BJ (cell line): ENCODE data around the gene TOM1L2. TPM values are rescaled to one million over a fixed set of nuclear protein-coding genes. Genes with fewer than 3 reads are reported as not detected.

ENCODE experiments used
- CTCF ChIA-PET: fragments of 350-600 bp; formaldehyde crosslinking; extraction: SDS; loops from one replicate; lab custom pipeline; 2021; ENCODE audit warnings: antibody characterized with exemption, inconsistent platforms; lab: Yijun Ruan, JAX
- POLR2A ChIA-PET: fragments of 300-600 bp; sonication (Branson Sonifier 250); formaldehyde crosslinking; extraction: SDS; loops from one replicate; lab custom pipeline; 2021; ENCODE audit warnings: antibody characterized with exemption; lab: Charles Lee
- DNase-seq: peaks from one replicate; pipeline ENCODE4 v3.0.0-alpha.2; 2011; ENCODE audit warnings: low read depth
- H3K27me3 ChIP-seq: 2 replicates; pipeline ENCODE4 v1.6.0; 2011; ENCODE audit warnings: low read length; ENCODE audit not compliant: control insufficient read depth, insufficient read depth
- H3K36me3 ChIP-seq: 2 replicates; pipeline ENCODE4 v1.5.1; 2011; ENCODE audit warnings: low read length; ENCODE audit not compliant: control insufficient read depth, insufficient read depth
- H3K4me3 ChIP-seq: 2 replicates; pipeline ENCODE4 v1.5.1; 2011; ENCODE audit warnings: low read depth, mild to moderate bottlenecking, control low read depth, low read length
- CTCF ChIP-seq: IDR thresholded peaks from 2 replicates; pipeline ENCODE4 v1.5.1; 2011; ENCODE audit warnings: low read depth, mild to moderate bottlenecking, control low read depth, inconsistent platforms, low read length, moderate library complexity; ENCODE audit not compliant: insufficient read depth
- polyA plus RNA-seq: library from polyadenylated mRNA; depleted of rRNA; stranded (reverse); fragments of >200 nt; gene quantifications from 2 replicates; pipeline ENCODE4 v1.2.3, GENCODE V29; 2011

TOM1L2 gene
- polyA plus RNA-seq, 1 experiment = 39.6 TPM

GRCh38 chr17:18017958-18018357 lies 45.8 kb upstream of the TOM1L2 start:
- Histone ChIP-seq H3K27me3 (no peaks in the 10 kb centered on the region), H3K4me3 (no peak overlapping the region), H3K36me3 (peaks cover 1% of the 10 kb centered on the region; the same call in 1 of the 2 replicates)
- ChIA-PET CTCF (no interaction called here), POLR2A (no interaction called here)
- no peak for DNase-seq
- TF ChIP-seq CTCF = no peak

GRCh38 chr17:18016426-18016825 lies 44.2 kb upstream of the TOM1L2 start:
- Histone ChIP-seq H3K36me3 (peaks cover 1% of the 10 kb centered on the region; the same call in 1 of the 2 replicates), H3K27me3 (no peaks in the 10 kb centered on the region), H3K4me3 (no peak overlapping the region)
- POLR2A ChIA-PET = no interaction called here
- no peak for TF ChIP-seq CTCF
- DNase-seq = no peak
- CTCF ChIA-PET = no interaction called here

- POLR2A ChIA-PET = no interaction called here
- CTCF ChIA-PET = no interaction called here
Observed at GRCh38 chr17:18015593-18015992, 43.4 kb upstream of the TOM1L2 start.

GRCh38 chr17:18014006-18014405 lies 41.8 kb upstream of the TOM1L2 start:
- no peak for TF ChIP-seq CTCF
- CTCF ChIA-PET = interaction anchor here (1.1 kb wide), 1 partner anchor 13 kb away, joined by 4 read pairs; no protein-coding TSS in a partner anchor
- DNase-seq = no peak
- Histone ChIP-seq H3K4me3 (no peak overlapping the region), H3K36me3 (peaks cover 3% of the 10 kb centered on the region; the same call in 1 of the 2 replicates), H3K27me3 (no peaks in the 10 kb centered on the region)
- POLR2A ChIA-PET = no interaction called here

More at GRCh38 chr17:18015593-18015992, 43.4 kb upstream of the TOM1L2 start:
- no peak for DNase-seq
- Histone ChIP-seq H3K36me3 (peaks cover 1% of the 10 kb centered on the region; the same call in 1 of the 2 replicates), H3K27me3 (no peaks in the 10 kb centered on the region), H3K4me3 (no peak overlapping the region)
- TF ChIP-seq CTCF = no peak

- CTCF ChIA-PET = interaction anchor here (0.6 to 1.5 kb wide), 2 partner anchors 17 to 738 kb away, joined by 5 read pairs; no protein-coding TSS in a partner anchor
- TF ChIP-seq CTCF = no peak
- peaks cover 2% of the 10 kb centered on the region; the same call in 1 of the 2 replicates for H3K36me3 ChIP-seq
Observed at GRCh38 chr17:18011286-18011685, 39.1 kb upstream of the TOM1L2 start.

More at GRCh38 chr17:18011286-18011685, 39.1 kb upstream of the TOM1L2 start:
- H3K27me3 ChIP-seq = no peaks in the 10 kb centered on the region
- H3K4me3 ChIP-seq = no peak overlapping the region
- no peak for DNase-seq
- POLR2A ChIA-PET = no interaction called here
